T-helper 2 cell treated with Interferon-gamma antibody and Interleukin-4, amounts not matched to agents 5 μg/mL and 100 μg/mL, for 36 hours (primary cell): Measurements from ENCODE around the gene PRMT6.
"Not testable (repeated sequence)": the region's sequence is repeated elsewhere in the genome, so short reads cannot be mapped to it uniquely, and the experiment has no call there.

Experiments
- DNase-seq: peaks from one replicate; pipeline ENCODE4 v3.0.0; 2021; ENCODE audit warnings: low spot score
- H3K27ac Mint-ChIP-seq: one replicate; pipeline ENCODE4 v1.8.0; 2021; ENCODE audit warnings: mild to moderate bottlenecking, mixed read lengths
- H3K27me3 Mint-ChIP-seq: one replicate; pipeline ENCODE4 v1.8.0; 2021; ENCODE audit warnings: low read depth, mixed read lengths
- H3K36me3 Mint-ChIP-seq: one replicate; pipeline ENCODE4 v1.8.0; 2021; ENCODE audit warnings: low read depth, mixed read lengths
- H3K4me1 Mint-ChIP-seq: one replicate; pipeline ENCODE4 v1.8.0; 2021; ENCODE audit warnings: low read depth, mixed read lengths
- H3K4me3 Mint-ChIP-seq: one replicate; pipeline ENCODE4 v1.8.0; 2022; ENCODE audit warnings: mild to moderate bottlenecking, moderate library complexity, mixed read lengths
- H3K9me3 Mint-ChIP-seq: one replicate; pipeline ENCODE4 v1.8.0; 2021; ENCODE audit warnings: mixed read lengths

PRMT6 gene

GRCh38 chr1:107056426-107057196 lies at the start of gene PRMT6:
Gene PRMT6 (plus strand): TSS chr1:107056674. CDS start chr1:107056716, 42 bp downstream.
- Mint-ChIP-seq H3K4me3 (peak within 1 kb of the TSS; percentile 91), H3K36me3 (peaks cover 23% of the 10 kb centered on the region), H3K4me1 (peaks cover 16% of the 10 kb centered on the region), H3K27ac (peak within 1 kb of the TSS; percentile 95), H3K27me3 (no peaks in the 10 kb centered on the region), H3K9me3 (peaks cover 5% of the 10 kb centered on the region)
- peak; percentile 81 for DNase-seq

DNA sequence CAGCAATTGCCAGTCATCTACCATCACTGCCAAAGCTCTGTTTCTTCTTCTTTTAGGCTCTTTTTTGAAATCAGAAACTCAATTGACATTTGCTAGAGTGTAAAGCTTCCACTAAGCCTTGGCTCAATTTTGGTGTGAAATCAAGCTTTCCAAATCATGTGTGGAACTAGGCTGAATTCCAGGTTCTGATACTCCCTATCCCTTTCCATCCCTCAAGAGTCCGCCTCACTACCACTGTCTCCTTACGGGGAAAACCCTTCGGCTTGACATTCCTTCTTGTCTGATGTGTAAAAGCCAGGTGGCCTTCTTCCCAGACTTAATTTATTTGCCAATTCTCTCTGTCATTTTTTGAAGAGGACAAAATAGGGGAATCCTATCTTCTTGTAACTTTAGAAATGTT lies 47.2 kb upstream of the PRMT6 start:
- Mint-ChIP-seq H3K36me3 (no peaks in the 10 kb centered on the region), H3K4me1 (no peaks in the 10 kb centered on the region), H3K27ac (no peak overlapping the region), H3K27me3 (no peaks in the 10 kb centered on the region), H3K9me3 (no peaks in the 10 kb centered on the region), H3K4me3 (no peak overlapping the region)
- DNase-seq, result no peak

GRCh38 chr1:107010582-107010981 lies 45.9 kb upstream of the PRMT6 start:
- no peak overlapping the region for H3K27ac Mint-ChIP-seq
- no peaks in the 10 kb centered on the region for H3K9me3 Mint-ChIP-seq
- H3K27me3 Mint-ChIP-seq, result no peaks in the 10 kb centered on the region
- H3K36me3 Mint-ChIP-seq, result no peaks in the 10 kb centered on the region
- no peak overlapping the region for H3K4me3 Mint-ChIP-seq
- no peak for DNase-seq
- no peaks in the 10 kb centered on the region for H3K4me1 Mint-ChIP-seq

GRCh38 chr1:107016376-107016978 lies 40.0 kb upstream of the PRMT6 start:
- Mint-ChIP-seq H3K4me3 (no peak overlapping the region), H3K27me3 (no peaks in the 10 kb centered on the region), H3K4me1 (no peaks in the 10 kb centered on the region), H3K36me3 (no peaks in the 10 kb centered on the region), H3K9me3 (no peaks in the 10 kb centered on the region), H3K27ac (no peak overlapping the region)
- DNase-seq, result no peak

- Mint-ChIP-seq H3K4me3 (no peak overlapping the region), H3K27ac (no peak overlapping the region), H3K4me1 (no peaks in the 10 kb centered on the region), H3K9me3 (no peaks in the 10 kb centered on the region), H3K36me3 (no peaks in the 10 kb centered on the region), H3K27me3 (no peaks in the 10 kb centered on the region)
- DNase-seq, result no peak
Measured at GRCh38 chr1:107018445-107018844, 38.0 kb upstream of the PRMT6 start.

GRCh38 chr1:107019166-107019565 lies 37.3 kb upstream of the PRMT6 start:
- Mint-ChIP-seq H3K4me1 (no peaks in the 10 kb centered on the region), H3K27ac (no peak overlapping the region), H3K36me3 (no peaks in the 10 kb centered on the region), H3K9me3 (no peaks in the 10 kb centered on the region), H3K27me3 (no peaks in the 10 kb centered on the region), H3K4me3 (no peak overlapping the region)
- DNase-seq, result no peak

DNA sequence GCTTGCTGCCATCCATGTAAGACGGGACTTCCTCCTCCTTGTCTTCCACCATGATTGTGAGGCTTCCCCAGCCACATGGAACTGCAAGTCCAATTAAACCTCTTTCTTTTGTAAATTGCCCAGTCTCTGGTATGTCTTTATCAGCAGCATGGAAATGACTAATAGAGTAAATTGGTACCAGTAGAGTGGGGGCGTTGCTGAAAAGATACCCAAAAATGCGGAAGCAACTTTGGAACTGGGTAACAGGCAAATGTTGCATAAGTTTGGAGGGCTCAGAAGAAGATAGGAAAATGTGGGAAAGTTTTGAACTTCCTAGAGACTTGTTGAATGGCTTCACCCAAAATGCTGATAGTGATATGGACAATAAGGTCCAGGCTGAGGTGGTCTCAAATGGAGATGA lies 17.6 kb upstream of the PRMT6 start:
- not testable (repeated sequence) for H3K9me3 Mint-ChIP-seq, H3K27me3 Mint-ChIP-seq

DNA sequence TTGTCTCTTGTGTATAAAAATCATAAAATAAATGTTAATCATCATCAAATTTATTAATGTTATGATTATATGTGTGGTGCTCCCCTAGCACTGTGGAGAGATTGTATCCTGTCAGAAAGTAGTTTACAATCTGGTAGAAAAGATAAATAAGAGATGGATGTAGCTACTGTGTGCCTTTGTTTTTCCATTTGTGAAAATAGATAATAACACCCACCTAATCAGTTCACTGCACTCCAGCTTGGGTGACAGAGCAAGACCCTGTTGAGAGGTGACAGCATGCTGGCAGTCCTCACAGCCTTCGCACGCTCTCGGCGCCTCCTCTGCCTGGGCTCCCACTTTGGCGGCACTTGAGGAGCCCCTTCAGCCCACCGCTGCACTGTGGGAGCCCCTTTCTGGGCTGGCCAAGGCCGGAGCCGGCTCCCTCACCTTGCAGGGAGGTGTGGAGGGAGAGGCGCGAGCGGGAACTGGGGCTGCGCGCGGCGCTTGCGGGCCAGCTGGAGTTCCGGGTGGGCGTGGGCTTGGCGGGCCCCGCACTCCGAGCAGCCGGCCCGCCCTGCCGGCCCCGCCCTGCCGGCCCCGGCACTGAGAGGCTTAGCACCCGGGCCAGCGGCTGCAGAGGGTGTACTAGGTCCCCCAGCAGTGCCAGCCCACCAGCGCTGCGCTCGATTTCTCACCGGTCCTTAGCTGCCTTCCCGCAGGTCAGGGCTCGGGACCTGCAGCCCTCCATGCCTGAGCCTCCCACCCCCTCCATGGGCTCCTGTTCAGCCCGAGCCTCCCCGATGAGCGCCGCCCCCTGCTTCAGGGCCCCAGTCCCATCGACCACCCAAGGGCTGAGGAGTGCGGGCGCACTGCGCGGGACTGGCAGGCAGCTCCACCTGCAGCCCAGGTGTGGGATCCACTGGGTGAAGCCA lies 11.9 kb upstream of the PRMT6 start:
- H3K27me3 Mint-ChIP-seq, H3K4me1 Mint-ChIP-seq, H3K36me3 Mint-ChIP-seq, H3K9me3 Mint-ChIP-seq, DNase-seq, H3K27ac Mint-ChIP-seq, H3K4me3 Mint-ChIP-seq: not testable (repeated sequence)

More for the DNA sequence above, 17.6 kb upstream of the PRMT6 start:
- H3K27ac Mint-ChIP-seq, DNase-seq, H3K4me1 Mint-ChIP-seq, H3K36me3 Mint-ChIP-seq, H3K4me3 Mint-ChIP-seq: not testable (repeated sequence)

GRCh38 chr1:107047602-107048001 lies 8.9 kb upstream of the PRMT6 start:
- Mint-ChIP-seq H3K4me1 (no peaks in the 10 kb centered on the region), H3K9me3 (no peaks in the 10 kb centered on the region), H3K27ac (no peak overlapping the region), H3K36me3 (no peaks in the 10 kb centered on the region), H3K4me3 (no peak overlapping the region), H3K27me3 (peaks cover 10% of the 10 kb centered on the region)
- no peak for DNase-seq

DNA sequence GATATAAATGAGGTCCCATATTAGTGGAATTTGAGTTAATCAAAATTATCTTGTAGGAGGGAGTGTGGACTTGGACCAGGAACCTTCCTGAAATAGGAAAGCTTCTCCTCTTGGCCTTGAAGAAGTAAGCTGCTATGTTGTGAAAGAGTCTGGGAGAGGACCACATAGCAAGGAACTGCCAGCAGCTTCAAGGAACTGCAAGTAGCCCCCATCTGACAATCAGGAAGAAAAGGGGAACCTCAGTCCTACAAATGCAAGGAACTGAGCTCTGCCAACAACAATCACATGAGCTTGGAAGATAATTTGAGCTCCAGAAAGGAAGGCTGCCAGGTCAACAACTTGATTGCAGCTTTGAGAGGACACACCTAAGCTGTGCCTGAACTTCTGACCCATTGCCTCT lies 8.2 kb upstream of the PRMT6 start:
- H3K4me1 Mint-ChIP-seq, result no peaks in the 10 kb centered on the region
- no peak overlapping the region for H3K27ac Mint-ChIP-seq
- peaks cover 10% of the 10 kb centered on the region for H3K27me3 Mint-ChIP-seq

GRCh38 chr1:107051266-107051665 lies 5.2 kb upstream of the PRMT6 start:
- no peaks in the 10 kb centered on the region for H3K4me1 Mint-ChIP-seq

More for the DNA sequence above, 8.2 kb upstream of the PRMT6 start:
- H3K9me3 Mint-ChIP-seq, result no peaks in the 10 kb centered on the region
- DNase-seq, result no peak
- H3K36me3 Mint-ChIP-seq, result no peaks in the 10 kb centered on the region
- no peak overlapping the region for H3K4me3 Mint-ChIP-seq

GRCh38 chr1:107055919-107056425 lies 502 bp upstream of the PRMT6 start:
- not testable (repeated sequence) for H3K27me3 Mint-ChIP-seq, H3K9me3 Mint-ChIP-seq, DNase-seq
- H3K4me3 Mint-ChIP-seq, result peak overlapping the region; percentile 91
- peak overlapping the region; percentile 95 for H3K27ac Mint-ChIP-seq
- H3K4me1 Mint-ChIP-seq, result peaks cover 16% of the 10 kb centered on the region
- H3K36me3 Mint-ChIP-seq, result peaks cover 20% of the 10 kb centered on the region

More at GRCh38 chr1:107051266-107051665, 5.2 kb upstream of the PRMT6 start:
- no peak overlapping the region for H3K4me3 Mint-ChIP-seq
- peaks cover under 1% of the 10 kb centered on the region for H3K36me3 Mint-ChIP-seq
- no peak for DNase-seq
- no peak overlapping the region for H3K27ac Mint-ChIP-seq
- H3K27me3 Mint-ChIP-seq, result peaks cover 10% of the 10 kb centered on the region
- H3K9me3 Mint-ChIP-seq, result peaks cover 5% of the 10 kb centered on the region

GRCh38 chr1:107057197-107058133 lies 991 bp downstream of the PRMT6 start:
- Mint-ChIP-seq H3K27ac (peak overlapping the region; percentile 95), H3K4me3 (peak overlapping the region; percentile 91), H3K27me3 (no peaks in the 10 kb centered on the region), H3K9me3 (peaks cover 5% of the 10 kb centered on the region), H3K36me3 (peaks cover 25% of the 10 kb centered on the region), H3K4me1 (peaks cover 16% of the 10 kb centered on the region)
- DNase-seq, result peak; percentile 60
